HepG2 (cell line): ENCODE data around the gene CCT7. TPM values are rescaled to one million over a fixed set of nuclear protein-coding genes. Genes with fewer than 3 reads are reported as not detected.
A peak's percentile ranks its signal among the peaks of the same experiment; 100 is the strongest.

Experiments
- AGO1 ChIP-seq: fragments of 200-400 bp; formaldehyde crosslinking; IDR thresholded peaks from 2 replicates; pipeline ENCODE4 v1.6.1; 2017; ENCODE audit warnings: mild to moderate bottlenecking, low read depth, low read length, moderate library complexity; ENCODE audit not compliant: poor library complexity, severe bottlenecking
- ATF4 ChIP-seq, 2 experiments: fragments of 450-650 bp in 1 of 2; sonication (generic) in 1 of 2; formaldehyde crosslinking; IDR thresholded peaks; 2 replicates each; pipeline versions ENCODE4 v1.5.0 to v1.8.0; 2020 to 2022; ENCODE audit warnings: mild to moderate bottlenecking in 1 of 2, missing genetic modification reagents in 1 of 2
- JUND ChIP-seq: sonication (generic); formaldehyde crosslinking; IDR thresholded peaks from 2 replicates; pipeline ENCODE4 v1.8.0; 2022; ENCODE audit warnings: mild to moderate bottlenecking, missing genetic modification reagents
- KLF13 ChIP-seq: sonication (generic); formaldehyde crosslinking; IDR thresholded peaks from 2 replicates; pipeline ENCODE4 v1.4.0; 2020; ENCODE audit warnings: mild to moderate bottlenecking, missing genetic modification reagents
- MAX ChIP-seq: IDR thresholded peaks from 2 replicates; pipeline ENCODE4 v1.6.1; 2012; ENCODE audit warnings: inconsistent platforms
- NFKBIZ ChIP-seq: IDR thresholded peaks from 2 replicates; pipeline ENCODE4 v1.6.1; 2018; ENCODE audit warnings: missing genetic modification reagents, missing compliant biosample characterization
- RFX3 ChIP-seq: IDR thresholded peaks from 2 replicates; pipeline ENCODE4 v1.6.1; 2016; ENCODE audit warnings: missing biosample characterization, missing genetic modification reagents
- SIN3B ChIP-seq: fragments of 150-350 bp; IDR thresholded peaks from 2 replicates; pipeline ENCODE4 v1.6.1; 2014; ENCODE audit warnings: low read length
- SRF ChIP-seq: IDR thresholded peaks from 2 replicates; pipeline ENCODE4 v1.6.1; 2011; ENCODE audit warnings: mild to moderate bottlenecking, low read depth, low read length, moderate library complexity
- TAF15 ChIP-seq: fragments of 200-400 bp; formaldehyde crosslinking; IDR thresholded peaks from one replicate; pipeline ENCODE4 v1.6.1; 2018; ENCODE audit warnings: mild to moderate bottlenecking, low read depth, low read length; ENCODE audit not compliant: poor library complexity, severe bottlenecking
- TERF1 ChIP-seq: sonication (generic); formaldehyde crosslinking; IDR thresholded peaks from 2 replicates; pipeline ENCODE4 v1.8.0; 2022; ENCODE audit warnings: mild to moderate bottlenecking, missing genetic modification reagents, moderate library complexity
- ZFP62 ChIP-seq: sonication (generic); formaldehyde crosslinking; IDR thresholded peaks from 2 replicates; pipeline ENCODE4 v1.4.0; 2020; ENCODE audit warnings: missing genetic modification reagents
- ZFYVE20 ChIP-seq: sonication (generic); formaldehyde crosslinking; IDR thresholded peaks from 2 replicates; pipeline ENCODE4 v1.8.0; 2023; ENCODE audit warnings: low read depth, mild to moderate bottlenecking, moderate library complexity, missing genetic modification reagents, borderline replicate concordance
- ZGPAT ChIP-seq: IDR thresholded peaks from 2 replicates; pipeline ENCODE4 v1.6.1; 2016; ENCODE audit warnings: mild to moderate bottlenecking
- ZNF468 ChIP-seq: sonication (generic); formaldehyde crosslinking; IDR thresholded peaks from 2 replicates; pipeline ENCODE4 v1.8.0; 2022; ENCODE audit warnings: mild to moderate bottlenecking, moderate library complexity, missing genetic modification reagents
- ZNF687 ChIP-seq: sonication (generic); formaldehyde crosslinking; IDR thresholded peaks from 2 replicates; pipeline ENCODE4 v1.5.1; 2020; ENCODE audit warnings: mild to moderate bottlenecking, missing genetic modification reagents, moderate library complexity
- ZNF850 ChIP-seq: sonication (generic); formaldehyde crosslinking; conservative IDR thresholded peaks from 2 replicates; pipeline ENCODE4 v1.9.0; 2021; ENCODE audit warnings: mild to moderate bottlenecking, missing genetic modification reagents
- ZSCAN21 ChIP-seq: sonication (generic); formaldehyde crosslinking; IDR thresholded peaks from 2 replicates; pipeline ENCODE4 v1.8.0; 2022; ENCODE audit warnings: mild to moderate bottlenecking, missing genetic modification reagents, moderate library complexity, borderline replicate concordance
- polyA plus RNA-seq, 8 experiments: library from polyadenylated mRNA; depleted of rRNA in 3 of 8; stranded (reverse) in 7 of 8; unstranded in 1 of 8; fragments of >200 nt; fragmentation: Illumina TruSeq in 4 of 8; extraction: Trizol in 4 of 8; gene quantifications; 2 replicates each; pipeline versions ENCODE4 v1.2.1 to v1.2.3, GENCODE V29; 2011 to 2016; ENCODE audit warnings: low read depth in 4 of 8, missing spikeins in 1 of 8, mixed read lengths in 1 of 8; ENCODE audit not compliant: insufficient read depth in 1 of 8
- total RNA-seq, 5 experiments: library from RNA; depleted of rRNA; stranded (reverse); fragments of >200 nt; fragmentation: Illumina TruSeq; extraction: Trizol; gene quantifications; 2 replicates each; pipeline ENCODE4 v1.2.3, GENCODE V29; 2016; ENCODE audit warnings: low read depth in 1 of 5

Gene CCT7
- total and polyA plus RNA-seq, 2 of the 13 experiments (the other 11 are each of a cell fraction or from before 2014, with no cell fraction given): 347 to 517 TPM

- TF ChIP-seq ZGPAT (CRISPR knock-in tag) (peak; percentile 93), ZFP62 (CRISPR knock-in tag) (no peak), ZNF468 (CRISPR knock-in tag) (peak; percentile 17), SIN3B (peak; percentile 56; the same call in 1 of the 2 replicates), TAF15 (no peak), AGO1 (peak; percentile 63), SRF (peak; percentile 40; the same call in 1 of the 2 replicates), NFKBIZ (no peak), ZFYVE20 (CRISPR knock-in tag) (no peak), ZSCAN21 (CRISPR knock-in tag) (peak; percentile 62; the same call in 1 of the 2 replicates), RFX3 (CRISPR knock-in tag) (peak; percentile 60), ZNF687 (CRISPR knock-in tag) (peak; percentile 75), ATF4 (CRISPR knock-in tag; IDR thresholded peaks at IDR 0.05) (peak in 1 of 2 experiments; percentile 74; a peak in 1 of 4 replicates), MAX (peak; percentile 96), KLF13 (0 out of 2 replicates have a peak, but pooled peaks have one; percentile 68), TERF1 (no peak), ZNF850 (no peak; the same call in 1 of the 2 replicates), JUND (peak; percentile 44; the same call in 1 of the 2 replicates)
These were observed at the start of gene CCT7 (continued) for GRCh38 chr2:73233932-73234832.
